Epithelial cell of prostate (primary cell): ENCODE results near the gene UBASH3B.
A peak's percentile ranks its signal among the peaks of the same experiment; 100 is the strongest.
"Not testable (repeated sequence)": the region's sequence is repeated elsewhere in the genome, so short reads cannot be mapped to it uniquely, and the experiment has no call there.

Experiments
- DNase-seq: peaks from one replicate; pipeline ENCODE4 v3.0.0-alpha.2; 2011; ENCODE audit warnings: low read depth, low spot score
- H3K27ac ChIP-seq: fragments of 450-650 bp; 2 replicates; pipeline ENCODE4 v1.5.1; 2017; ENCODE audit warnings: mild to moderate bottlenecking

Gene UBASH3B

GRCh38 chr11:122829371-122829770 is 173.8 kb downstream of the UBASH3B start:
- H3K27ac ChIP-seq, DNase-seq: not testable (repeated sequence)

- DNase-seq, H3K27ac ChIP-seq: not testable (repeated sequence)
Observed at GRCh38 chr11:122832297-122832696, 176.8 kb downstream of the UBASH3B start.

GRCh38 chr11:122832721-122833470 is 177.4 kb downstream of the UBASH3B start:
- DNase-seq, result no peak
- H3K27ac ChIP-seq, result no peak overlapping the region

- no peak for DNase-seq
- H3K27ac ChIP-seq, result no peak overlapping the region
Observed at GRCh38 chr11:122833846-122834464, 178.4 kb downstream of the UBASH3B start.

GRCh38 chr11:122836916-122837315 is 181.4 kb downstream of the UBASH3B start:
- DNase-seq, result no peak
- H3K27ac ChIP-seq, result no peak overlapping the region

- H3K27ac ChIP-seq, result no peak overlapping the region
- no peak for DNase-seq
Observed at GRCh38 chr11:122837528-122838346, 182.2 kb downstream of the UBASH3B start.

GRCh38 chr11:122843281-122844141 is 188.0 kb downstream of the UBASH3B start:
- H3K27ac ChIP-seq, result no peak overlapping the region
- DNase-seq, result no peak

GRCh38 chr11:122847466-122847865 is 191.9 kb downstream of the UBASH3B start:
- no peak overlapping the region for H3K27ac ChIP-seq
- DNase-seq, result no peak

GRCh38 chr11:122848186-122848585 is 192.7 kb downstream of the UBASH3B start:
- no peak for DNase-seq
- H3K27ac ChIP-seq, result no peak overlapping the region

- DNase-seq, result no peak
Observed at GRCh38 chr11:122850076-122850631, 194.6 kb downstream of the UBASH3B start.

GRCh38 chr11:122851366-122851966 is 195.9 kb downstream of the UBASH3B start:
- no peak for DNase-seq
- no peak overlapping the region for H3K27ac ChIP-seq

More at GRCh38 chr11:122850076-122850631, 194.6 kb downstream of the UBASH3B start:
- no peak overlapping the region for H3K27ac ChIP-seq

GRCh38 chr11:122852074-122852795 is 196.7 kb downstream of the UBASH3B start:
- H3K27ac ChIP-seq, result peak overlapping the region; percentile 44
- DNase-seq, result no peak

GRCh38 chr11:122852796-122853160 is 197.3 kb downstream of the UBASH3B start:
- H3K27ac ChIP-seq, result peak overlapping the region; percentile 44
- DNase-seq, result no peak

GRCh38 chr11:122853261-122853660 is 197.7 kb downstream of the UBASH3B start:
- H3K27ac ChIP-seq, result peak overlapping the region; percentile 44

GRCh38 chr11:122853971-122854446 is 198.5 kb downstream of the UBASH3B start:
- H3K27ac ChIP-seq, result peak overlapping the region; percentile 44
- peak; percentile 14 for DNase-seq

More at GRCh38 chr11:122853261-122853660, 197.7 kb downstream of the UBASH3B start:
- no peak for DNase-seq

GRCh38 chr11:122861631-122862030 is 206.1 kb downstream of the UBASH3B start:
- DNase-seq, result peak; percentile 63
- H3K27ac ChIP-seq, result peak overlapping the region; percentile 48

- no peak for DNase-seq
- H3K27ac ChIP-seq, result peak overlapping the region; percentile 48
Observed at GRCh38 chr11:122862091-122862490, 206.6 kb downstream of the UBASH3B start.

GRCh38 chr11:122863154-122863553 is 207.6 kb downstream of the UBASH3B start:
- not testable (repeated sequence) for DNase-seq, H3K27ac ChIP-seq
